Frontal cortex (tissue), 4 donors: ENCODE results near the gene CFAP46. TPM values are rescaled to one million over a fixed set of nuclear protein-coding genes. Genes with fewer than 3 reads are reported as not detected.
"Not testable (repeated sequence)": the region's sequence is repeated elsewhere in the genome, so short reads cannot be mapped to it uniquely, and the experiment has no call there.

Experiments
- DNase-seq, 2 donors: peaks; one replicate each; pipeline ENCODE4 v3.0.0; 2012; ENCODE audit warnings: low spot score in 2 of 2
- FAIRE-seq: peaks from 2 replicates; lab custom pipeline; 2012; peaks lifted over from hg19 to GRCh38; lab: Jason Lieb, UNC
- total RNA-seq: library from RNA; depleted of rRNA; stranded (reverse); fragments of >200 nt; gene quantifications from one replicate; pipeline ENCODE4 v1.2.3, GENCODE V29; 2014
- donor health status: control.
- donor health status: control.
- donor health status: control.

Gene CFAP46
- total RNA-seq, 1 donor from 2014 or later, result 2.0 TPM

DNA sequence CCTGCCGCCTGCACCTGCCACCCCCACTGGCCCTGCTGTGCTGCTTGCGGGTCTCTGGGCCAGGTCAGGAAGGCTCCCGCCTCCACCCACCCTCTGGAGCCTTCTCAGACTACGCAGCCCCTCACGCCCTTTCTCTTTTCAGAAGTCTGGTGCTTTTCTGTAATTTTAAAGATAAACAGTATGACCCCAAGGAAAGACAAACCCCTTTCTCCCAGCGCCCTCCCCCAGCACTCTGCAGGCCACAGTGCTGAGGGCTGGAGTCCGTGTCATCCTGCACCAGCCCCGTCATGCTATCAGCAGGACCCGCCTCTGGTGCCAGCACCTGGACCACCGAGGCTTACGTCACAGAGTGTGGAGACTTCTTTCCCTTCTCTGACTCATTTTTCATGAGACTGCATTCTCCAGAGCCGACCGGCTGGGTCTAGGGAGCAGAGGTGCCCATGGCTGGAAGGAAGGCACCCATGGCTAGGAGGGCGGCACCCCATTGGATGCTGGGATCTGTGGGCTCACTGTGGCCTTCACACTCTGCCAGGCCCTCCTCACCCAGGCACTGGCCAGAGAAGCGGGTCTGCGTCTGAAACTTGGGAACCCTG is 53.4 kb downstream of the CFAP46 start:
- DNase-seq (no peak), FAIRE-seq (no peak)

- DNase-seq, FAIRE-seq: not testable (repeated sequence)
Measured at GRCh38 chr10:132888446-132888845, 53.9 kb downstream of the CFAP46 start.

DNA sequence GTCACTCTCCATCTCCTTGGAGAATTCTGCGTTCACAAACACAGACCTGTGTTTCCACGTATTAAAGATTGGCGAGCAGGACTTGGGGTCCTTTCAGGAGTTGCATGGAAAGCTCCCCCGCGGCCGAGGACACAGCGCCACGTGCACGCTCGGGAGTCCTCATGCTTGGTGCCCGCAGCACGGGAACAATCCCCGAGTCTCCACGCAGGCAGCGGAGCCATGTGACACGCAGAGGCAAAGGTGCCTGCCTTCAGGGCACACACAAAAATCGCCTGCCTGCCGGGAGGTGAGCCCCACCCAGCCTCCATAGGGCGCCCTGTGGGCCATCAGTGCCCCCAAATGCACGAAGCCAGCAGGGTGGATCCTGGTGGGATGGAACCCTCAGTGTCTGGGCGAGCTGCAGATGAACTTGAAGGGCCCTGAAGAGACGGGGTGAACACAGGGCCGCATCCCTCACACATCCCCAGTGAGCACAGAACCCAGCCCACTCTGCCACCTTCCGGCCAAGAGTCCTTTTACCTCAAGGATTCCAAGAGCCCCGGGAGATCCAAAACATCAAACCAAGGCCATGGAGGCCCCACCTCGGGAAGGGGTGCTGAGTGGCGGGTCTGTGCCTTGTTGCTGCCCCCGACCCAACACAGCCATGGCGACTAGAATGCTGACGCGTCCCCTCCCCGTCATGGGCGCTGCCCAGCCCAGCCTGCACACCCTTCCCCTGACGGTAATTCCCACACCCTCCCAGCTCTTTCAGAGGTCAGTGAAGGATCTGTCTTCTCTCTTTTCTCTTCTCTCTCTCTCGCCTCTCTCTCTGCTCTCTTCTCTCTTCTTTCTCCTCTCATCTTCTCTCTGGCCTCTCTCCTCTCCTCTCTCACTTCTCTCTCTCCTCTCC is 55.9 kb downstream of the CFAP46 start:
- DNase-seq, result no peak
- FAIRE-seq, result no peak

- no peak for FAIRE-seq
- DNase-seq, result no peak
Measured at GRCh38 chr10:132885451-132886210, 56.7 kb downstream of the CFAP46 start.

DNA sequence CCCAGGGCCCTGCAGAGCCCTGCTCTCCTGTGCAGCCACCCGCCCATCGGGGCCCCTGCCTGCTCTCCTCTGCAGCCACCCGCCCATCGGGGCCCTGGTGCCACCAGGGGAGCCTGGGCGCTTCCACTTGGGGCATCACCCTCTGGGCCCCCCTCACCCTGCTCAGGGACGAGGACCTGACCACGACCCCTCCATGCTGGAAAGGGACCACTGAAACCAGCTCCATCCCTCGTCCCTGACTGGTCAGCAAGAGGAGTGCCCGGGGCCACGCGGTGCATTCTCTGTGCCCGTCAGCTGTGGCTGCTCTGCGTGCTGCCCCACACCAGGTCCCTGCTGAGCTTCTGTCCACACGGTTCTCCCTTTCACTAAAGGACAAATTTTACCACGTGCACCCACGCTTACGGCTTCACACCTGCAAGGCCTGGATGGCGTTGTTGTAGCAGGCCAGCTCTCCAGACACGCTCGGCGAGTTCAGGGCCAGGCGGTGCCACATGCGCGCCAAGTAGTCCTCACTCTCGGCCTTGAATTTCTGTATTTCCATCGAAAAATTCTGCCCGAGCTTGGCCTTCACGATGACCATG is 57.6 kb downstream of the CFAP46 start:
- DNase-seq, result no peak
- no peak for FAIRE-seq

DNA sequence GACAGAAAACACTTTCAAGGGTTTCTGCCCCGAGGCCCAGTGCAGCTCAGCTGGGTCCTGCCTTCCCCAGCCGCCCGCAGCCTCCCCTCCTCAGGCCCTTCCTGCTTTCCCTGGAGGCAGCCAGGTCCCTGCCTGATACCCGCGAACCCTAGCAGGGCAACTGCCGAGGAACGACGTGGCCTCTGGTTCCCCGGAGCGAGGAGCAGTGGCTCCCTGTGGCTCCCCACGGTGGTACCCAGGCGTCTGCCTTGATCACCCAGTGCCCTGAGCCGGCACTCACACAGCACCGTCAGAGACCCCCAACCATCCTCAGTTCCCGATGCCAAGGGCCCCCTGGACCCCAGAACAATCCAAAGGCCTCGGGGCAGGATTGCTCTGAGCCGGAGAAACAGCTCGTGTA is 58.3 kb downstream of the CFAP46 start:
- no peak for DNase-seq
- FAIRE-seq, result no peak

- DNase-seq (no peak), FAIRE-seq (no peak)
Measured at GRCh38 chr10:132883391-132883881, 58.9 kb downstream of the CFAP46 start.

DNA sequence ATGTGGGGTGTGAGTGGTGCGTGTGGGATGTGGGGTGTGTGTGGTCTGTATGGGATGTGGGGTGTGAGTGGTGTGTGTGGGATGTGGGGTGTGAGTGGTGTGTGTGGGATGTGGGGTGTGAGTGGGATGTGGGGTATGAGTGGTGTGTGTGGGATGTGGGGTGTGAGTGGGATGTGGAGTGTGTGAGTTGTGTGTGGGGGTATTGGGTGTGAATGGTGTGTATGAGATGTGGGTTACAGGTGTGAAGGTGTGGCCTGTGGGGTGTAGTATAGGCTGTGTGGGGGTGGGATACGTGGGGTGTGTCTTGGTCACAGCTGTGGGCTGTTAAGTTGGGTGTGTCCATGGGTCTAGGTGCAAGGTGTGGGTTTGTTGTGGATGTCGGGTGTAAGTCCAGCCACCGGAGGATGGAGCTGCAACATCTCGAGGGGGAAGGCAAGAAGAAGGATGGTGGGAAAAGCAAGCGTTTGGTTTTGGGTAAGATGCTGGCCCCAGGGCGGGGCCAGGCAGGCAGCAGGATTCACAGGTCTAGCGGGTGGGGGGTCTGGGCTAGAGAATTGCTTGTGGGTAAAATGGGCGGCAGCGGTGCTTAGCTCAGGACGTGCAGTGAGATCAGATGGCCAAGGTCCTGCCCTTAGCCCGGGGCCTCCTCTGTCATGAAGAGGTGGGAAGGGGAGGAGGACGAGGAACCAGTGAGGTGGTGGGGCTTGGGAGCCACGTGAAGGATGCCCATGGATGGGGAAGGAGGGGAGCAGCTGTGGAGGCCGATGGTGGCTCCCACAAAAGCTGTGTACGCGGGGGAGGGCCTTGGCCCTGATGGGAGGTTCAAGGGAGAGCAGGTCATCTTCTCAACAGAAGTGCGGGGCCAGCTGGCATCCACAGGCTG is 60.1 kb downstream of the CFAP46 start:
- no peak for FAIRE-seq
- no peak for DNase-seq

- DNase-seq, result no peak
- FAIRE-seq, result no peak
Measured at GRCh38 chr10:132881186-132881920, 61.0 kb downstream of the CFAP46 start.

GRCh38 chr10:132880128-132880981 is 62.0 kb downstream of the CFAP46 start:
- FAIRE-seq (no peak), DNase-seq (no peak)

GRCh38 chr10:132879408-132880127 is 62.8 kb downstream of the CFAP46 start:
- FAIRE-seq, result no peak
- DNase-seq, result no peak

GRCh38 chr10:132878730-132879407 is 63.5 kb downstream of the CFAP46 start:
- FAIRE-seq (no peak), DNase-seq (no peak)

DNA sequence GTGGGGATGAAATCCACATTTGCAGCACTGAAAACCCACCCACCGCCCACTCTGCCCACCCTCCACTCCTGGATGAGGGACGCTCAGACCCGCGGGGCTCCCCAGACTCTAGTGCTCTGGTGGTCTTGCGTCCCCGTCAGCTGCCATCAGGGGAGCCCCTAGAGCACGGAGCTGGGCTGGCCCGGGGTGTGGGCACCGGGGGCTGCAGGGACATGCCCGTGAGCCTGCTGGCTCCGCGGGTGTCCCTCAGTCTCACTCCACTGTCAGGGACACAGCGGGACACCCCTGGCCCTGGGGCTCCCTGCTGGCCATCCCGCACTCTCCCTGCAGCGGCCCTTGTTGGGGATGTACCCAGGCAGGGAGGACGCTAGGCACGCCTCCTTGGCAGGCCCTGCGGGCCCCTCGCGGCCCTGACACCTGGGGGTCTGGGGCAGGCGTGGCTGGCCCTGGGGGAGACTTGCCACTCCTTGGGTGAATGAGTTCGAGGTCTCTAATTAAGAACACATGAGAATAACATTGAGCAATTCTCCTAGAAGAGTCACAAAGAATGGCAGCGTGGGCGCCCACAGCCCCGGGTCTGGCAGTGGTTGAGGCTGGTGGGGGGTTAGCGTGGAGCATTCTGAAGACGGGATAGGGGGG is 64.2 kb downstream of the CFAP46 start:
- DNase-seq (no peak), FAIRE-seq (no peak)

GRCh38 chr10:132877473-132877872 is 64.9 kb downstream of the CFAP46 start:
- DNase-seq, result no peak

GRCh38 chr10:132876993-132877431 is 65.4 kb downstream of the CFAP46 start:
- DNase-seq (no peak), FAIRE-seq (no peak)

More at GRCh38 chr10:132877473-132877872, 64.9 kb downstream of the CFAP46 start:
- FAIRE-seq, result no peak
